ENCODE data around the gene DHDDS.
"Not testable (repeated sequence)": the region's sequence is repeated elsewhere in the genome, so short reads cannot be mapped to it uniquely, and the experiment has no call there.

The DHDDS gene

GRCh38 chr1:26431979-26432695 lies at the start of gene DHDDS:
DHDDS (plus strand) TSS chr1:26432321; CDS start chr1:26432946, 625 bp downstream.
- H3K9me3 ChIP-seq (ENCODE audit: low read length) = no peaks in the 10 kb centered on the region
- no peaks in the 10 kb centered on the region for H3K27me3 ChIP-seq (ENCODE audit: insufficient read depth, low read length)
- H3K4me3 ChIP-seq (ENCODE audit: low read length) = peak within 1 kb of the TSS; percentile 71
- H3K36me3 ChIP-seq (ENCODE audit: insufficient read depth, low read length) = peaks cover 27% of the 10 kb centered on the region
- no peak within 1 kb of the TSS for H2AFZ ChIP-seq (ENCODE audit: low read depth, low read length)
- peaks cover 10% of the 10 kb centered on the region for H3K4me1 ChIP-seq (ENCODE audit: insufficient read depth, low read length)

GRCh38 chr1:26384076-26384475 lies 48.0 kb upstream of the DHDDS start:
- H3K4me1 ChIP-seq (ENCODE audit: insufficient read depth, low read length) = no peaks in the 10 kb centered on the region
- H3K36me3 ChIP-seq (ENCODE audit: insufficient read depth, low read length) = no peaks in the 10 kb centered on the region
- no peaks in the 10 kb centered on the region for H3K9me3 ChIP-seq (ENCODE audit: low read length)
- H3K4me3 ChIP-seq (ENCODE audit: low read length) = no peak overlapping the region
- H2AFZ ChIP-seq (ENCODE audit: low read depth, low read length) = no peak overlapping the region
- no peaks in the 10 kb centered on the region for H3K27me3 ChIP-seq (ENCODE audit: insufficient read depth, low read length)

GRCh38 chr1:26385063-26385462 lies 47.1 kb upstream of the DHDDS start:
- H3K4me3 ChIP-seq (ENCODE audit: low read length); H3K4me1 ChIP-seq (ENCODE audit: insufficient read depth, low read length); H2AFZ ChIP-seq (ENCODE audit: low read depth, low read length); H3K36me3 ChIP-seq (ENCODE audit: insufficient read depth, low read length); H3K27me3 ChIP-seq (ENCODE audit: insufficient read depth, low read length); H3K9me3 ChIP-seq (ENCODE audit: low read length): not testable (repeated sequence)

DNA sequence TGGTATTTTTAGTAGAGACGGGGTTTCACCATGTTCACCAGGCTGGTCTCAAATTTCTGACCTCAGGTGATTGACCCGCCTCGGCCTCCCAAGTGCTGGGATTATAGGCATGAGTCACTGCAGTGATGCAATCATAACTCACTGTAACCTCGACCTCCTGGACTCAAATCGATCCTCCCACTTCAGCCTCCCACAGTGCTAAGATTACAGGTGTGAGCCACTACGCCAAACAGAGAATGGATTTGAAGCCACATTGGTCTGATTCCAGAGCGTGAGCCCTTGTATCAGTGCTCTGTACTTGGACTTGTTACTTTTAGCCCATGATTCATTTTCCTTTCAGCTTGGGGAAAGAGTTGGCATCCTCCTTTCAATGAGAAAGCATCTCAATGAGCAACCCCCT lies 44.7 kb upstream of the DHDDS start:
- no peaks in the 10 kb centered on the region for H3K27me3 ChIP-seq (ENCODE audit: insufficient read depth, low read length)

DNA sequence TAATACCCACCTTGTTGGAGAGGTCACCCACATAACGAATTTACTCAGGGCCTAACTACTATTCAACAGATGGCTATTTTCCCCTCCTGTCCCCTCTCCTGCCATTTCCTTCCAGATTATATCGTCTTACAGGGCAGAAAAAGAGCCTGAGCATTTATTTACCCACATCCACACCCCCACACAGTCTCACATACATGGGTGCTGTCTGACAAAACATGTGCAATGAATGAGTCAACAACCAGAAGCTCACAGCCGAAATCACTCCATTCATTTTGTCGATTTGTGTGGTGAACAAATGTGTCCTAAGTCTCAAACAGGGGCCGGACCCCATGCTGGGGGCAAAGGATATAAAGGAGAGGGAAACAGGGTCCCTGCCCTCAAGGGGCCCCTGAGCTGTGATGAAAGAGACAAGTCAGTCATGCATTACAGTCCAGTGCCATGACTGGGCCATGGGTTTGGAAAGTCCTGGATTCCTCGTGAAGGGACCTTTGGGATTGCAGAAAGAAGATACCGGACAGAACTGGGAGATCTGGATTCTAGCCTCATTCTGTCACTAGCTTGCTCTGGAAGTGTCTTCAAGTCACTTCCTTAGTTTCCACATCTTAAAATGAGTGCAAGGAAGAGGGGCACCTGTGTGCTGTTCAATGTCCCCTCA lies 43.2 kb upstream of the DHDDS start:
- no peak overlapping the region for H3K4me3 ChIP-seq (ENCODE audit: low read length)
- no peaks in the 10 kb centered on the region for H3K4me1 ChIP-seq (ENCODE audit: insufficient read depth, low read length)
- no peaks in the 10 kb centered on the region for H3K9me3 ChIP-seq (ENCODE audit: low read length)
- no peaks in the 10 kb centered on the region for H3K27me3 ChIP-seq (ENCODE audit: insufficient read depth, low read length)
- H2AFZ ChIP-seq (ENCODE audit: low read depth, low read length) = no peak overlapping the region
- H3K36me3 ChIP-seq (ENCODE audit: insufficient read depth, low read length) = no peaks in the 10 kb centered on the region

More for the DNA sequence above, 44.7 kb upstream of the DHDDS start:
- Histone ChIP-seq H3K4me3 (ENCODE audit: low read length) (no peak overlapping the region), H3K4me1 (ENCODE audit: insufficient read depth, low read length) (no peaks in the 10 kb centered on the region), H3K9me3 (ENCODE audit: low read length) (no peaks in the 10 kb centered on the region), H2AFZ (ENCODE audit: low read depth, low read length) (no peak overlapping the region), H3K36me3 (ENCODE audit: insufficient read depth, low read length) (no peaks in the 10 kb centered on the region)

DNA sequence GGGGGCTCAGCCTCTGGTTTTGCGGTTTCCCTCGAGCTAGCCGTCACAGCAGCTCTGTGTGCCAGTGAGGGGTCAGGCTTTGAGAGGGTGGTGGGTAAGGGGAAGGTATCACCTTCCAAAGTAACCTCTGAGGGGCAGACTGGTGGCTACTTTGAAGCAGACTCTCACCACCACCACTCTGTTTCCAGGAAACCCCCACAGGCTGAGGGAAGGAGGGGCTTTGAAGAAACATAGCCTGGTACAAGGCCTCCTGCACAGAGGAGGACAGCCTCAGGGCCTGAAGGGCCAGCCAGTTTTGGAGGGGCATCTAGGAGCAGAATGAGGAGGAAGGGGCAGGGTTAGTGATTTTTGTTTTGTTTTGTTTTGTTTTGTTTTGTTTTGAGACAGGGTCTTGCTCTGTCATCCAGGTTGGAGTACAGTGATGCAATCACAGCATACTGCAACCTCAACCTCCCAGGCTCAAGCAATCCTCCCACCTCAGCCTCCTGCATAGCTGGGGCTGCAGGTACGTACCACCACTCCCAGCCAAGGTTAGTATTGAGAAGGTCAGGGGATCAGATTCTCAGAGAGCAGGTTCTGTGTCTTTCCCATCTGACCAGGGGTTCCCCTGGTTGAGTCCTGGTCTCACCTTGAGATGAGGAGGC lies 42.4 kb upstream of the DHDDS start:
- Histone ChIP-seq H3K9me3 (ENCODE audit: low read length) (no peaks in the 10 kb centered on the region), H2AFZ (ENCODE audit: low read depth, low read length) (no peak overlapping the region), H3K4me3 (ENCODE audit: low read length) (no peak overlapping the region)

GRCh38 chr1:26391450-26391849 lies 40.7 kb upstream of the DHDDS start:
- Histone ChIP-seq H3K27me3 (ENCODE audit: insufficient read depth, low read length) (no peaks in the 10 kb centered on the region), H2AFZ (ENCODE audit: low read depth, low read length) (no peak overlapping the region), H3K4me1 (ENCODE audit: insufficient read depth, low read length) (no peaks in the 10 kb centered on the region), H3K36me3 (ENCODE audit: insufficient read depth, low read length) (no peaks in the 10 kb centered on the region), H3K9me3 (ENCODE audit: low read length) (no peaks in the 10 kb centered on the region), H3K4me3 (ENCODE audit: low read length) (no peak overlapping the region)

More for the DNA sequence above, 42.4 kb upstream of the DHDDS start:
- H3K36me3 ChIP-seq (ENCODE audit: insufficient read depth, low read length) = no peaks in the 10 kb centered on the region
- no peaks in the 10 kb centered on the region for H3K4me1 ChIP-seq (ENCODE audit: insufficient read depth, low read length)
- no peaks in the 10 kb centered on the region for H3K27me3 ChIP-seq (ENCODE audit: insufficient read depth, low read length)

GRCh38 chr1:26395754-26396153 lies 36.4 kb upstream of the DHDDS start:
- H2AFZ ChIP-seq (ENCODE audit: low read depth, low read length) = no peak overlapping the region
- H3K4me3 ChIP-seq (ENCODE audit: low read length) = no peak overlapping the region
- no peaks in the 10 kb centered on the region for H3K36me3 ChIP-seq (ENCODE audit: insufficient read depth, low read length)

DNA sequence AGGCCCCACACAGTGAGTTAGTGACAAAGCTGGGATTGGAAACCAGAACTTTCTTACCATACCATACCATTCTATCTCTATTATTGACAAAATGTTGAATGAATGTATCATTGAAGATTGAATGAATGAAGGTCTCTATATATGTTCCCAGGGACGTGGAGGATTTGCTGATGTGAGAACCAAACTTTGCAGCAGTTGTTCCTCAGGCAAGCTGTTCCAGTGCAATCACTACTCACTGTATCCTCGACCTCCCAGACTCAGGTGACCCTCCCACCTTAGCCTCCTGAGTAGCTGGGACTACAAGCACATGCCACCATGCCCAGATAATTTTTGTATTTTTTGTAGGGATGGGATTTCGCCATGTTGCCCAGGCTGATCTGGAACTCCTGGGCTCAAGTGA lies 33.1 kb upstream of the DHDDS start:
- Histone ChIP-seq H3K36me3 (ENCODE audit: insufficient read depth, low read length) (no peaks in the 10 kb centered on the region), H2AFZ (ENCODE audit: low read depth, low read length) (no peak overlapping the region), H3K9me3 (ENCODE audit: low read length) (no peaks in the 10 kb centered on the region), H3K4me1 (ENCODE audit: insufficient read depth, low read length) (peaks cover 7% of the 10 kb centered on the region), H3K4me3 (ENCODE audit: low read length) (no peak overlapping the region), H3K27me3 (ENCODE audit: insufficient read depth, low read length) (no peaks in the 10 kb centered on the region)

More at GRCh38 chr1:26395754-26396153, 36.4 kb upstream of the DHDDS start:
- H3K27me3 ChIP-seq (ENCODE audit: insufficient read depth, low read length) = no peaks in the 10 kb centered on the region
- H3K4me1 ChIP-seq (ENCODE audit: insufficient read depth, low read length) = no peaks in the 10 kb centered on the region
- no peaks in the 10 kb centered on the region for H3K9me3 ChIP-seq (ENCODE audit: low read length)

- Histone ChIP-seq H3K27me3 (ENCODE audit: insufficient read depth, low read length) (no peaks in the 10 kb centered on the region), H3K4me3 (ENCODE audit: low read length) (no peak overlapping the region), H3K36me3 (ENCODE audit: insufficient read depth, low read length) (no peaks in the 10 kb centered on the region), H3K4me1 (ENCODE audit: insufficient read depth, low read length) (peaks cover 10% of the 10 kb centered on the region), H3K9me3 (ENCODE audit: low read length) (no peaks in the 10 kb centered on the region), H2AFZ (ENCODE audit: low read depth, low read length) (no peak overlapping the region)
Measured at GRCh38 chr1:26401891-26402290, 30.2 kb upstream of the DHDDS start.

- Histone ChIP-seq H3K4me1 (ENCODE audit: insufficient read depth, low read length) (peaks cover 11% of the 10 kb centered on the region), H2AFZ (ENCODE audit: low read depth, low read length) (no peak overlapping the region), H3K9me3 (ENCODE audit: low read length) (no peaks in the 10 kb centered on the region), H3K4me3 (ENCODE audit: low read length) (no peak overlapping the region), H3K27me3 (ENCODE audit: insufficient read depth, low read length) (no peaks in the 10 kb centered on the region), H3K36me3 (ENCODE audit: insufficient read depth, low read length) (no peaks in the 10 kb centered on the region)
Measured at GRCh38 chr1:26403656-26404055, 28.5 kb upstream of the DHDDS start.

- no peaks in the 10 kb centered on the region for H3K36me3 ChIP-seq (ENCODE audit: insufficient read depth, low read length)
- no peaks in the 10 kb centered on the region for H3K9me3 ChIP-seq (ENCODE audit: low read length)
- H3K4me3 ChIP-seq (ENCODE audit: low read length) = no peak overlapping the region
- peaks cover 19% of the 10 kb centered on the region for H3K4me1 ChIP-seq (ENCODE audit: insufficient read depth, low read length)
- H3K27me3 ChIP-seq (ENCODE audit: insufficient read depth, low read length) = no peaks in the 10 kb centered on the region
- H2AFZ ChIP-seq (ENCODE audit: low read depth, low read length) = no peak overlapping the region
Measured at GRCh38 chr1:26404641-26405040, 27.5 kb upstream of the DHDDS start.

DNA sequence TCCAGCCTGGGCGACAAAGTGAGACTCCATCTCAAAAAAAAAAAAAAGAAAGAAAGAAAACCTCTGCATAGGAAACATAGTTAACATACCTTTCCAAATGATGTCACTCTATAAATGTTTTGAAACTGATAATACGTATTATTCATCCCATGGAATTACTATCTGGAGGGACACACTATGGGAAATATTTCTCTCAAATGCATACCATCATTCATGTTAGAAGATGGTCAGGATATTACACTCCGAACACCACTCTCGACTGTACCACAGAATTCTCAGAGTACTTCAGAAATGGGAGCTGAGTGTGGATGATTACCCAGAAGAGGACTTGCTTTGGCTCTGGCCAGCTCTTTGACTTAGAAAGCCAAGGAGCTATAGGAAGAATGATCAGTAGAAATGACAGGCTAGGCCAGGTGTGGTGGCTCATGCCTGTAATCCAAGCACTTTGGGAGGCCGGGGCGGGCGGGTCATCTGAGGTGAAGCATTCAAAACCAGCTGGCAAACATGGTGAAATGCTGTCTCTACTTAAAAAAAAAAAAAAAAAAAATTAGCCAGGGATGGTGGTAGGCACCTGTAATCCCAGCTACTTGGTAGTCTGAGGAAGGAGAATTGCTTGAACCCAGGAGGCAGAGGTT lies 26.7 kb upstream of the DHDDS start:
- peaks cover 24% of the 10 kb centered on the region for H3K4me1 ChIP-seq (ENCODE audit: insufficient read depth, low read length)
- no peaks in the 10 kb centered on the region for H3K9me3 ChIP-seq (ENCODE audit: low read length)
- no peaks in the 10 kb centered on the region for H3K27me3 ChIP-seq (ENCODE audit: insufficient read depth, low read length)
- no peak overlapping the region for H2AFZ ChIP-seq (ENCODE audit: low read depth, low read length)
- H3K4me3 ChIP-seq (ENCODE audit: low read length) = no peak overlapping the region
- H3K36me3 ChIP-seq (ENCODE audit: insufficient read depth, low read length) = no peaks in the 10 kb centered on the region

All from neuron (in vitro differentiated cells).